H1 (cell line): ENCODE results near the gene SPOP. TPM values are rescaled to one million over a fixed set of nuclear protein-coding genes. Genes with fewer than 3 reads are reported as not detected.

Source experiments
- CTCF ChIA-PET: fragments of 300-600 bp; sonication (Branson Sonifier 250); formaldehyde crosslinking; loops from one replicate; lab custom pipeline; 2021; ENCODE audit not compliant: partially characterized antibody; lab: Charles Lee
- POLR2A ChIA-PET: fragments of 300-600 bp; sonication (Branson Sonifier 250); formaldehyde crosslinking; loops from one replicate; lab custom pipeline; 2021; ENCODE audit warnings: inconsistent platforms; ENCODE audit not compliant: partially characterized antibody; lab: Charles Lee
- DNase-seq, 2 experiments: peaks; one replicate each; pipeline versions ENCODE4 v3.0.0 to v3.0.0-alpha.2; 2010 to 2022; ENCODE audit warnings: low spot score in 2 of 2, low read depth in 1 of 2, mixed read lengths in 1 of 2
- FAIRE-seq: peaks from 2 replicates; lab custom pipeline; 2011; peaks lifted over from hg19 to GRCh38; lab: Jason Lieb, UNC
- H2AFZ ChIP-seq: 2 replicates; pipeline ENCODE4 v1.8.1; 2012; ENCODE audit warnings: low read length, inconsistent platforms
- H2AK5ac ChIP-seq: 2 replicates; pipeline ENCODE4 v1.6.1; 2013; ENCODE audit warnings: low read depth, low read length
- H2BK120ac ChIP-seq: replicated peaks from 2 replicates; pipeline ENCODE3; 2013; ENCODE audit warnings: low read depth, low read length, inconsistent platforms
- H2BK12ac ChIP-seq: 2 replicates; pipeline ENCODE4 v1.6.1; 2013; ENCODE audit warnings: low read depth, low read length
- H2BK15ac ChIP-seq: 2 replicates; pipeline ENCODE4 v1.6.1; 2013; ENCODE audit warnings: low read length
- H2BK20ac ChIP-seq: 2 replicates; pipeline ENCODE4 v1.6.1; 2013; ENCODE audit warnings: low read length
- H2BK5ac ChIP-seq: 2 replicates; pipeline ENCODE4 v1.6.1; 2013; ENCODE audit warnings: low read depth, low read length
- H3K14ac ChIP-seq: 2 replicates; pipeline ENCODE4 v1.6.1; 2013; ENCODE audit warnings: inconsistent platforms; ENCODE audit not compliant: insufficient read length
- H3K18ac ChIP-seq: 2 replicates; pipeline ENCODE4 v1.6.1; 2013; ENCODE audit warnings: low read length; ENCODE audit errors: extremely low read depth
- H3K23ac ChIP-seq: 2 replicates; pipeline ENCODE4 v1.6.1; 2013; ENCODE audit warnings: inconsistent platforms; ENCODE audit not compliant: insufficient read length
- H3K23me2 ChIP-seq: 2 replicates; pipeline ENCODE4 v1.6.1; 2013; ENCODE audit warnings: low read depth, low read length
- H3K27ac ChIP-seq: 2 replicates; pipeline ENCODE4 v1.6.1; 2011; ENCODE audit warnings: low read depth, low read length, inconsistent platforms
- H3K27me3 ChIP-seq, 4 experiments: replicated peaks in 1 of 4; 1 replicate in 1 of 4; 2 replicates in 3 of 4; pipeline versions ENCODE4 v1.6.1 to v1.8.1; 2011 to 2013; ENCODE audit warnings: low read length in 3 of 4, mild to moderate bottlenecking in 3 of 4, inconsistent platforms in 2 of 4, mixed read lengths in 2 of 4, moderate library complexity in 1 of 4; ENCODE audit not compliant: control insufficient read depth in 3 of 4, insufficient read depth in 3 of 4; ENCODE audit errors: extremely low read depth in 1 of 4
- H3K36me3 ChIP-seq, 4 experiments: 2 replicates each; pipeline versions ENCODE4 v1.6.1 to v1.8.1; 2011 to 2013; ENCODE audit warnings: mild to moderate bottlenecking in 4 of 4, low read length in 3 of 4, moderate library complexity in 2 of 4, control low read depth in 1 of 4, inconsistent platforms in 1 of 4; ENCODE audit not compliant: insufficient read depth in 4 of 4, control insufficient read depth in 2 of 4
- H3K4ac ChIP-seq: replicated peaks from 2 replicates; pipeline ENCODE3; 2013; ENCODE audit warnings: low read length, low read depth, mixed read lengths, inconsistent platforms; ENCODE audit not compliant: insufficient read length
- H3K4me1 ChIP-seq, 4 experiments: replicated peaks in 1 of 4; 1 replicate in 1 of 4; 2 replicates in 3 of 4; pipeline versions ENCODE4 v1.6.1 to v1.8.1; 2011 to 2013; ENCODE audit warnings: low read length in 3 of 4, inconsistent platforms in 2 of 4, mixed read lengths in 1 of 4; ENCODE audit not compliant: insufficient read depth in 4 of 4, control insufficient read depth in 3 of 4
- H3K4me2 ChIP-seq, 2 experiments: 2 replicates each; pipeline versions ENCODE4 v1.6.1 to v1.8.1; 2011 to 2013; ENCODE audit warnings: low read depth in 2 of 2, low read length in 2 of 2, control low read depth in 1 of 2, inconsistent platforms in 1 of 2, mild to moderate bottlenecking in 1 of 2; ENCODE audit not compliant: insufficient read depth in 1 of 2
- H3K4me3 ChIP-seq, 4 experiments: fragments of 200-600, 300-600 bp in 1 of 4; sonication (generic), shearing (Covaris generic), sonication (Bioruptor Twin) in 1 of 4; 2 replicates each; pipeline versions ENCODE4 v1.5.1 to v1.8.1; 2011 to 2016; ENCODE audit warnings: low read length in 4 of 4, low read depth in 3 of 4, control low read depth in 2 of 4, inconsistent platforms in 2 of 4, mild to moderate bottlenecking in 2 of 4, mixed read lengths in 1 of 4, moderate library complexity in 1 of 4; ENCODE audit not compliant: insufficient read depth in 2 of 4; ENCODE audit errors: extremely low read depth in 1 of 4
- H3K56ac ChIP-seq: replicated peaks from 2 replicates; pipeline ENCODE3; 2013; ENCODE audit warnings: low read depth, mild to moderate bottlenecking, mixed read lengths, low read length, inconsistent platforms; ENCODE audit not compliant: insufficient read length
- H3K79me1 ChIP-seq: 2 replicates; pipeline ENCODE4 v1.6.1; 2013; ENCODE audit warnings: low read depth, low read length, control low read depth
- H3K79me2 ChIP-seq, 2 experiments: 2 replicates each; pipeline versions ENCODE4 v1.6.1 to v1.8.1; 2012 to 2013; ENCODE audit warnings: low read length in 2 of 2, mild to moderate bottlenecking in 2 of 2, inconsistent platforms in 1 of 2; ENCODE audit not compliant: insufficient read depth in 2 of 2, control insufficient read depth in 1 of 2
- H3K9ac ChIP-seq, 4 experiments: replicated peaks in 1 of 4; 1 replicate in 1 of 4; 2 replicates in 3 of 4; pipeline versions ENCODE4 v1.6.1 to v1.8.1; 2011 to 2013; ENCODE audit warnings: low read depth in 3 of 4, low read length in 3 of 4, control low read depth in 2 of 4, mild to moderate bottlenecking in 2 of 4, moderate library complexity in 2 of 4, inconsistent platforms in 1 of 4; ENCODE audit errors: extremely low read depth in 1 of 4
- H3K9me3 ChIP-seq, 2 experiments: 2 replicates each; pipeline versions ENCODE4 v1.6.1 to v1.8.1; 2012 to 2013; ENCODE audit warnings: mild to moderate bottlenecking in 2 of 2, moderate library complexity in 2 of 2, control low read depth in 1 of 2, inconsistent platforms in 1 of 2, low read depth in 1 of 2, low read length in 1 of 2, mixed read lengths in 1 of 2; ENCODE audit not compliant: insufficient read depth in 2 of 2
- H4K20me1 ChIP-seq, 2 experiments: replicated peaks in 1 of 2; 2 replicates each; pipeline versions ENCODE3 to v1.8.1; 2011 to 2013; ENCODE audit warnings: inconsistent platforms in 2 of 2, low read length in 2 of 2, mild to moderate bottlenecking in 1 of 2; ENCODE audit not compliant: insufficient read depth in 2 of 2, control insufficient read depth in 1 of 2
- H4K5ac ChIP-seq: 2 replicates; pipeline ENCODE4 v1.6.1; 2013; ENCODE audit warnings: low read length, low read depth, mixed read lengths, inconsistent platforms; ENCODE audit not compliant: insufficient read length
- H4K8ac ChIP-seq: 2 replicates; pipeline ENCODE4 v1.8.0; 2013; ENCODE audit warnings: mild to moderate bottlenecking, moderate library complexity, low read length, inconsistent platforms; ENCODE audit not compliant: insufficient read depth; ENCODE audit errors: extremely low read depth
- H4K91ac ChIP-seq: replicated peaks from 2 replicates; pipeline ENCODE3; 2013; ENCODE audit warnings: low read length, mixed read lengths, inconsistent platforms; ENCODE audit not compliant: insufficient read length
- ATF2 ChIP-seq: IDR thresholded peaks from 2 replicates; pipeline ENCODE4 v1.6.1; 2012; ENCODE audit warnings: low read length, inconsistent platforms
- BACH1 ChIP-seq: IDR thresholded peaks from 2 replicates; pipeline ENCODE4 v1.6.1; 2012; ENCODE audit warnings: low read length, improper control_type of control experiment
- BCL11A ChIP-seq, 2 experiments: IDR thresholded peaks; one replicate each; pipeline ENCODE4 v1.6.1; 2011; ENCODE audit warnings: low read depth in 2 of 2, low read length in 2 of 2, mild to moderate bottlenecking in 2 of 2
- CHD2 ChIP-seq: IDR thresholded peaks from 2 replicates; pipeline ENCODE4 v1.6.1; 2012; ENCODE audit warnings: low read length, improper control_type of control experiment
- FOSL1 ChIP-seq: IDR thresholded peaks from 2 replicates; pipeline ENCODE4 v1.6.1; 2011; ENCODE audit warnings: mild to moderate bottlenecking, low read depth, low read length, moderate library complexity; ENCODE audit not compliant: insufficient read depth
- RAD21 ChIP-seq, 2 experiments: IDR thresholded peaks in 1 of 2; conservative IDR thresholded peaks in 1 of 2; 2 replicates each; pipeline ENCODE4 v1.6.1; 2011; ENCODE audit warnings: low read depth in 2 of 2, low read length in 2 of 2, improper control_type of control experiment in 1 of 2, inconsistent platforms in 1 of 2, mild to moderate bottlenecking in 1 of 2, moderate library complexity in 1 of 2
- SIX5 ChIP-seq: IDR thresholded peaks from 2 replicates; pipeline ENCODE4 v1.6.1; 2011; ENCODE audit warnings: mild to moderate bottlenecking, low read depth, low read length
- SRF ChIP-seq: IDR thresholded peaks from 2 replicates; pipeline ENCODE4 v1.6.1; 2011; ENCODE audit warnings: mild to moderate bottlenecking, low read depth, low read length, moderate library complexity
- WGBS, 2 experiments: shearing (Covaris generic) in 1 of 2; methylation state at CpG; one replicate each; pipeline versions ENCODE4 v1.1.6 to v1.1.7; 2013 to 2015; ENCODE audit warnings: low lambda C conversion rate in 2 of 2, mixed read lengths in 2 of 2, inconsistent platforms in 1 of 2, low coverage in 1 of 2, missing lambda C conversion rate in 1 of 2; ENCODE audit not compliant: insufficient replicate concordance in 2 of 2, insufficient coverage in 1 of 2, insufficient read length in 1 of 2; ENCODE audit errors: extremely low coverage in 1 of 2, missing lambda C conversion rate in 1 of 2; 5-methylcytosine and 5-hydroxymethylcytosine counted together
- polyA plus RNA-seq, 7 experiments: library from polyadenylated mRNA; depleted of rRNA in 3 of 7; stranded (reverse) in 5 of 7; unstranded in 2 of 7; fragments of >200 nt in 5 of 7; fragments of 200-250 nt in 2 of 7; gene quantifications; 1 replicate in 5 of 7; 2 replicates in 1 of 7; 4 replicates in 1 of 7; pipeline versions ENCODE4 v1.2.1 to v1.2.3, GENCODE V29; 2011 to 2013; ENCODE audit warnings: missing spikeins in 2 of 7, mixed read lengths in 2 of 7
- total RNA-seq: library from RNA; stranded (reverse); fragmentation: NEBNext Ultra II Directional; extraction: Animal tissue kit (Norgen Biotek cat#: 25700); gene quantifications from 2 replicates; pipeline ENCODE4 v1.2.1, GENCODE V29; 2021

The SPOP gene
- total and polyA plus RNA-seq, 2 of the 8 experiments (the other 6 are each of a cell fraction or from before 2014, with no cell fraction given): 13.3 to 25.6 TPM

- H4K8ac ChIP-seq: no peak overlapping the region
- H3K9me3 ChIP-seq: no peaks in the 10 kb centered on the region
- peaks cover 0 to 2% (median 0%) of the 10 kb centered on the region in 4 experiments; a peak in 3 of 7 replicates for H3K4me1 ChIP-seq
- H3K79me1 ChIP-seq: no peaks in the 10 kb centered on the region
- POLR2A ChIA-PET: interaction anchor here (0.7 to 1.3 kb wide), 2 partner anchors 119 to 200 kb away, joined by 3 read pairs; no protein-coding TSS in a partner anchor
- no peaks in the 10 kb centered on the region for H4K20me1 ChIP-seq
- no peaks in the 10 kb centered on the region; a peak in 2 of 7 replicates for H3K27me3 ChIP-seq
- H2BK120ac ChIP-seq: no peak overlapping the region
- no peak overlapping the region for H4K5ac ChIP-seq
- no peak overlapping the region for H2BK20ac ChIP-seq
- WGBS, 2 experiments: 87% methylated on average over 2 of the region's 2 CpGs; no CpG with 5 or more reads in 1 of the 2 experiments
- no peak overlapping the region for H3K4me2 ChIP-seq
- H3K18ac ChIP-seq: no peak overlapping the region
- H3K9ac ChIP-seq: no peak overlapping the region
- H3K23ac ChIP-seq: no peak overlapping the region
- H2BK15ac ChIP-seq: no peak overlapping the region
- FAIRE-seq: no peak
- H2AK5ac ChIP-seq: no peak overlapping the region
- H2BK12ac ChIP-seq: no peak overlapping the region
- H3K23me2 ChIP-seq: no peaks in the 10 kb centered on the region
- H3K36me3 ChIP-seq: no peaks in the 10 kb centered on the region
- no peak overlapping the region for H3K27ac ChIP-seq
- CTCF ChIA-PET: interaction anchor here (0.6 to 19.2 kb wide), 4 partner anchors 18 to 183 kb away, joined by 3 to 228 read pairs (median 18); partner anchors contain the start of gene SLC35B1
- H3K4ac ChIP-seq: no peak overlapping the region
- H4K91ac ChIP-seq: no peak overlapping the region
- H3K56ac ChIP-seq: no peak overlapping the region
- H2BK5ac ChIP-seq: no peak overlapping the region
- H3K4me3 ChIP-seq: no peak overlapping the region
- no peak for DNase-seq
- H3K14ac ChIP-seq: no peak overlapping the region
- no peak overlapping the region; the same call in 1 of the 2 replicates for H2AFZ ChIP-seq
- TF ChIP-seq ATF2: no peak
- no peak for TF ChIP-seq BACH1
- TF ChIP-seq SRF: no peak
- no peak for TF ChIP-seq CHD2
- no peak for TF ChIP-seq RAD21 (IDR thresholded peaks at IDR 0.05 in 1 of 2, conservative IDR thresholded peaks at IDR 0.05 in 1 of 2; ENCODE audit: low read depth in 2 of 2, low read length in 2 of 2)
- TF ChIP-seq FOSL1: no peak
- TF ChIP-seq SIX5: no peak
- TF ChIP-seq BCL11A (IDR thresholded peaks at IDR 0.05; ENCODE audit: low read depth in 2 of 2, low read length in 2 of 2): no peak
- TF ChIP-seq, all 59 proteins: peak for 0
- no peaks in the 10 kb centered on the region for H3K79me2 ChIP-seq
These were observed 12.4 kb upstream of the SPOP start for GRCh38 chr17:49690256-49690655.
